GM10847 (cell line): Measurements from ENCODE around the gene PPP1R1B.

Source experiments
- POLR2A ChIP-seq: IDR thresholded peaks from 2 replicates; pipeline ENCODE4 v1.6.1; 2011; ENCODE audit not compliant: insufficient read length; ENCODE audit errors: extremely low read depth

PPP1R1B gene

GRCh38 chr17:39632153-39632941, 5.6 kb downstream of the PPP1R1B start:
- TF ChIP-seq POLR2A = no peak

GRCh38 chr17:39633570-39634183, 6.9 kb downstream of the PPP1R1B start:
- TF ChIP-seq POLR2A = no peak

- no peak for TF ChIP-seq POLR2A
Observed at GRCh38 chr17:39634384-39634871, 7.7 kb downstream of the PPP1R1B start.

GRCh38 chr17:39635614-39636176, 8.9 kb downstream of the PPP1R1B start:
- no peak for TF ChIP-seq POLR2A

GRCh38 chr17:39636587-39636926, 9.8 kb downstream of the PPP1R1B start:
- TF ChIP-seq POLR2A = no peak

- peak; percentile 76 for TF ChIP-seq POLR2A
Observed at GRCh38 chr17:39636927-39637736, 10.4 kb downstream of the PPP1R1B start, which contains the start of gene STARD3. TSS of gene STARD3 (plus strand) at chr17:39637144. CDS start at chr17:39653532, 16,388 bp downstream.

- no peak for TF ChIP-seq POLR2A
Observed at GRCh38 chr17:39638317-39638716, 11.6 kb downstream of the PPP1R1B start.

- no peak for TF ChIP-seq POLR2A
Observed at GRCh38 chr17:39639043-39639442, 12.3 kb downstream of the PPP1R1B start.

GRCh38 chr17:39639566-39640458, 13.1 kb downstream of the PPP1R1B start:
- TF ChIP-seq POLR2A = no peak

- TF ChIP-seq POLR2A = no peak
Observed at GRCh38 chr17:39640591-39641031, 13.9 kb downstream of the PPP1R1B start.

- TF ChIP-seq POLR2A = no peak
Observed at GRCh38 chr17:39641097-39641496, 14.3 kb downstream of the PPP1R1B start.

- TF ChIP-seq POLR2A = no peak
Observed at GRCh38 chr17:39641883-39642282, 15.1 kb downstream of the PPP1R1B start.

- no peak for TF ChIP-seq POLR2A
Observed at GRCh38 chr17:39642291-39643074, 15.7 kb downstream of the PPP1R1B start.

- no peak for TF ChIP-seq POLR2A
Observed at GRCh38 chr17:39643271-39643670, 16.5 kb downstream of the PPP1R1B start.

GRCh38 chr17:39647256-39647655, 20.5 kb downstream of the PPP1R1B start:
- TF ChIP-seq POLR2A = no peak
